ENCODE measurements around the gene ACYP2.

DNA sequence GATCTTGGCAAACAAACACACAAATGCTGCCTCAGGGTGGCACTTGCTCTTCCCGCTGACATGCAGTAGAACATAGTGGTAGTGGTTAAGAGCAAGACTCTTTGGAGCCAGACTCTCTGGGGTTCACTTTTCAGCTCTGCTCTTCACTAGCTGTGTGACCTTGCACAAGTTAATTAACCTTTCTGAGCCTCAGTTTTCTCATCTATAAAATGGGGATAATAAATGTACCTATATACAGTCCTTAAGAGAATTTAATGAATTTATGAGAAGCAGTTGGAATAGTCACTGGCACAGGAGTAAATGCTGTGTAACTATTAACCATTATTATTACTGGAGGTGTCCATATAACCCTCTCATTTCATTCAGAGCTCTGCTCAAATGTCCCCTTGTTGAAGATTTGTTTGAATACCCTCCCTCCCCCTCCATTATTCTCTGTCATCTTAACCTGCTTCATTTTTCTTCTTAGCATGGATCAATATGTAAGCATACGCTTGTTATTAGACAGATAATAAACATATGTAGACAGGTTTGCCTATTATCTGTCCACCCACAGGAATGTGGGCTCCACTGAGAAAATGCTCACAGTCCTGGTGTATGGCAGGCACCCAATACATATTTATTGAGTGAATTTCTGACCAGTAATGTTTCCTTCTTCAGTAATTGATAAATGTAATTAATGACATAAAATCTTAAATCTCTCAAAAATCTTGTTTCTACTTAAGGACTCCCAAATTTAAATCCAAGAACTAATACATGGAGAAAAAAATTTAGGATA is 76.1 kb downstream of the ACYP2 start:
- no peak for TF ChIP-seq POLR2AphosphoS5 (IDR thresholded peaks at IDR 0.05; ENCODE audit: low read depth, low read length)
- TF ChIP-seq, protein P1, sequence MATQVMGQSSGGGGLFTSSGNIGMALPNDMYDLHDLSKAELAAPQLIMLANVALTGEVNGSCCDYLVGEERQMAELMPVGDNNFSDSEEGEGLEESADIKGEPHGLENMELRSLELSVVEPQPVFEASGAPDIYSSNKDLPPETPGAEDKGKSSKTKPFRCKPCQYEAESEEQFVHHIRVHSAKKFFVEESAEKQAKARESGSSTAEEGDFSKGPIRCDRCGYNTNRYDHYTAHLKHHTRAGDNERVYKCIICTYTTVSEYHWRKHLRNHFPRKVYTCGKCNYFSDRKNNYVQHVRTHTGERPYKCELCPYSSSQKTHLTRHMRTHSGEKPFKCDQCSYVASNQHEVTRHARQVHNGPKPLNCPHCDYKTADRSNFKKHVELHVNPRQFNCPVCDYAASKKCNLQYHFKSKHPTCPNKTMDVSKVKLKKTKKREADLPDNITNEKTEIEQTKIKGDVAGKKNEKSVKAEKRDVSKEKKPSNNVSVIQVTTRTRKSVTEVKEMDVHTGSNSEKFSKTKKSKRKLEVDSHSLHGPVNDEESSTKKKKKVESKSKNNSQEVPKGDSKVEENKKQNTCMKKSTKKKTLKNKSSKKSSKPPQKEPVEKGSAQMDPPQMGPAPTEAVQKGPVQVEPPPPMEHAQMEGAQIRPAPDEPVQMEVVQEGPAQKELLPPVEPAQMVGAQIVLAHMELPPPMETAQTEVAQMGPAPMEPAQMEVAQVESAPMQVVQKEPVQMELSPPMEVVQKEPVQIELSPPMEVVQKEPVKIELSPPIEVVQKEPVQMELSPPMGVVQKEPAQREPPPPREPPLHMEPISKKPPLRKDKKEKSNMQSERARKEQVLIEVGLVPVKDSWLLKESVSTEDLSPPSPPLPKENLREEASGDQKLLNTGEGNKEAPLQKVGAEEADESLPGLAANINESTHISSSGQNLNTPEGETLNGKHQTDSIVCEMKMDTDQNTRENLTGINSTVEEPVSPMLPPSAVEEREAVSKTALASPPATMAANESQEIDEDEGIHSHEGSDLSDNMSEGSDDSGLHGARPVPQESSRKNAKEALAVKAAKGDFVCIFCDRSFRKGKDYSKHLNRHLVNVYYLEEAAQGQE (IDR thresholded peaks at IDR 0.05; ENCODE audit: insufficient read depth in 1 of 2, low read depth in 2 of 2, low read length in 2 of 2) = no peak

Data from PFSK-1 (cell line).